Measurements from ENCODE around the gene HPDL.

The HPDL gene

DNA sequence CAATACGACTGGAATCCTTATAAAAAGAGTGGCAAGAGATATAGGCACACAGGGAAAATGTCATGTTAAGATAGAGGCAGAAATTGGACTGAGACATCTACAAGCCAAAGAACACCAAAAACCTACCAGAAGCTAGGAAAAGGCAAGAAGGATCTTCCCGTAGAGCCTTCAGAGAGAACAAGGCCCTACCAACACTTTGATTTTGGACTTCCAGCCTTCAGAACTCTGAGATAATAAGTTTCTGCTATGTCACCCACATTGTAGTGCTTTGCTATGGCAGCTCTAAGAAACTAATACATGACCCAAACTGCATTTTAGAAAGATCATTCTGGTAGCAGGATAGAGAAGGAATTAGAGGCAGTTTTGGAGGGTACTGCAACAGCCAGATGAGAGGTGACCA is 37.6 kb downstream of the HPDL start:
- TF ChIP-seq, protein P1, sequence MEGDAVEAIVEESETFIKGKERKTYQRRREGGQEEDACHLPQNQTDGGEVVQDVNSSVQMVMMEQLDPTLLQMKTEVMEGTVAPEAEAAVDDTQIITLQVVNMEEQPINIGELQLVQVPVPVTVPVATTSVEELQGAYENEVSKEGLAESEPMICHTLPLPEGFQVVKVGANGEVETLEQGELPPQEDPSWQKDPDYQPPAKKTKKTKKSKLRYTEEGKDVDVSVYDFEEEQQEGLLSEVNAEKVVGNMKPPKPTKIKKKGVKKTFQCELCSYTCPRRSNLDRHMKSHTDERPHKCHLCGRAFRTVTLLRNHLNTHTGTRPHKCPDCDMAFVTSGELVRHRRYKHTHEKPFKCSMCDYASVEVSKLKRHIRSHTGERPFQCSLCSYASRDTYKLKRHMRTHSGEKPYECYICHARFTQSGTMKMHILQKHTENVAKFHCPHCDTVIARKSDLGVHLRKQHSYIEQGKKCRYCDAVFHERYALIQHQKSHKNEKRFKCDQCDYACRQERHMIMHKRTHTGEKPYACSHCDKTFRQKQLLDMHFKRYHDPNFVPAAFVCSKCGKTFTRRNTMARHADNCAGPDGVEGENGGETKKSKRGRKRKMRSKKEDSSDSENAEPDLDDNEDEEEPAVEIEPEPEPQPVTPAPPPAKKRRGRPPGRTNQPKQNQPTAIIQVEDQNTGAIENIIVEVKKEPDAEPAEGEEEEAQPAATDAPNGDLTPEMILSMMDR (IDR thresholded peaks at IDR 0.05; ENCODE audit: low read depth, low read length), result no peak
- Histone ChIP-seq H3K27ac (no peak overlapping the region), H3K4me3 (ENCODE audit: low read depth, low read length) (no peak overlapping the region), H3K27me3 (ENCODE audit: insufficient read depth, low read depth, severe bottlenecking) (no peaks in the 10 kb centered on the region), H3K36me3 (no peaks in the 10 kb centered on the region), H3K9me3 (ENCODE audit: severe bottlenecking) (peaks cover 2% of the 10 kb centered on the region)
- no peak for DNase-seq

GRCh38 chr1:45365051-45365450 is 38.4 kb downstream of the HPDL start:
- Histone ChIP-seq H3K4me3 (ENCODE audit: low read depth, low read length) (no peak overlapping the region), H3K9me3 (ENCODE audit: severe bottlenecking) (peaks cover 2% of the 10 kb centered on the region), H3K36me3 (no peaks in the 10 kb centered on the region), H3K27ac (no peak overlapping the region), H3K27me3 (ENCODE audit: insufficient read depth, low read depth, severe bottlenecking) (no peaks in the 10 kb centered on the region)
- TF ChIP-seq, protein P1 (IDR thresholded peaks at IDR 0.05; ENCODE audit: low read depth, low read length), result no peak
- no peak for DNase-seq

GRCh38 chr1:45370575-45370974 is 43.9 kb downstream of the HPDL start:
- H3K27ac ChIP-seq, result no peak overlapping the region
- TF ChIP-seq, protein P1 (IDR thresholded peaks at IDR 0.05; ENCODE audit: low read depth, low read length), result no peak
- no peaks in the 10 kb centered on the region for H3K27me3 ChIP-seq (ENCODE audit: insufficient read depth, low read depth, severe bottlenecking)
- no peak overlapping the region for H3K4me3 ChIP-seq (ENCODE audit: low read depth, low read length)
- peaks cover 2% of the 10 kb centered on the region for H3K9me3 ChIP-seq (ENCODE audit: severe bottlenecking)
- no peak for DNase-seq
- no peaks in the 10 kb centered on the region for H3K36me3 ChIP-seq

DNA sequence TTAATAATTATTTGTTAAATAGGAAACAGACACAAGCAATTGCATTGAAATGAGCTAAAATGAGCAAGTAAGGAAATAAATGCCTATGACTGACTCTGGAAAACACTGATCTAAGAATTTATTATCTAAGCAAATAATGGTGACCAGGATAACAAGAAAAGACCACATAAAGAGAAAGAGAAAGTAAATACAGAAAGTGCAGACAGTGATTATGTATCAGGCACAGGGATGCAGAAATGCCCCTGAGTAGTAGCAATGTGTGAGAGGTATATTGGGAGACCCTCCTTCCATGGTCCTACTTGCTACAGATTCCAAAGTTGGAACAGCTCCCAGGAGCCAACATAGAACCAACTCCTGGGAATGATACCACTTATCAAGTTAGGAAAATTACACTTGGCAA is 46.9 kb downstream of the HPDL start:
- no peaks in the 10 kb centered on the region for H3K36me3 ChIP-seq
- no peak for DNase-seq
- H3K4me3 ChIP-seq (ENCODE audit: low read depth, low read length), result no peak overlapping the region
- peaks cover 2% of the 10 kb centered on the region for H3K9me3 ChIP-seq (ENCODE audit: severe bottlenecking)
- H3K27ac ChIP-seq, result no peak overlapping the region
- TF ChIP-seq, protein P1 (IDR thresholded peaks at IDR 0.05; ENCODE audit: low read depth, low read length), result no peak
- H3K27me3 ChIP-seq (ENCODE audit: insufficient read depth, low read depth, severe bottlenecking), result no peaks in the 10 kb centered on the region

GRCh38 chr1:45375104-45376090 is 48.7 kb downstream of the HPDL start:
- no peak overlapping the region for H3K27ac ChIP-seq
- no peak for DNase-seq
- TF ChIP-seq, protein P1 (IDR thresholded peaks at IDR 0.05; ENCODE audit: low read depth, low read length), result no peak
- H3K4me3 ChIP-seq (ENCODE audit: low read depth, low read length), result no peak overlapping the region
- no peaks in the 10 kb centered on the region for H3K27me3 ChIP-seq (ENCODE audit: insufficient read depth, low read depth, severe bottlenecking)
- no peaks in the 10 kb centered on the region for H3K36me3 ChIP-seq
- no peaks in the 10 kb centered on the region for H3K9me3 ChIP-seq (ENCODE audit: severe bottlenecking)

Data from WERI-Rb-1 (cell line).